Activated CD4-positive, alpha-beta T cell treated with anti-CD3 and anti-CD28 coated beads, Interleukin-2, amount 10 ng/mL, durations not matched to agents 7 days and 5 days (primary cell): ENCODE data around the gene MCM10. TPM values are rescaled to one million over a fixed set of nuclear protein-coding genes. Genes with fewer than 3 reads are reported as not detected.
"Not testable (repeated sequence)": the region's sequence is repeated elsewhere in the genome, so short reads cannot be mapped to it uniquely, and the experiment has no call there.

Source experiments
- CTCF ChIA-PET: fragments of 350-600 bp; sonication (Branson Sonifier 250); formaldehyde crosslinking; loops from one replicate; lab custom pipeline; 2021; ENCODE audit warnings: antibody characterized with exemption; lab: Charles Lee
- POLR2A ChIA-PET: fragments of 350-600 bp; sonication (Branson Sonifier 250); formaldehyde crosslinking; loops from one replicate; lab custom pipeline; 2021; ENCODE audit warnings: antibody characterized with exemption; lab: Charles Lee
- DNase-seq: peaks from one replicate; pipeline ENCODE4 v3.0.0-alpha.2; 2020
- H3K27ac Mint-ChIP-seq: one replicate; pipeline ENCODE4 v1.8.0; 2021; ENCODE audit warnings: mild to moderate bottlenecking, moderate library complexity, mixed read lengths
- H3K27me3 Mint-ChIP-seq: one replicate; pipeline ENCODE4 v1.8.0; 2021; ENCODE audit warnings: mixed read lengths
- H3K36me3 Mint-ChIP-seq: one replicate; pipeline ENCODE4 v1.8.0; 2021; ENCODE audit warnings: low read depth, mixed read lengths
- H3K4me1 Mint-ChIP-seq: one replicate; pipeline ENCODE4 v1.8.0; 2021; ENCODE audit warnings: mixed read lengths
- H3K4me3 Mint-ChIP-seq: one replicate; pipeline ENCODE4 v1.8.0; 2021; ENCODE audit warnings: mild to moderate bottlenecking, moderate library complexity, mixed read lengths
- H3K9me3 Mint-ChIP-seq: one replicate; pipeline ENCODE4 v1.8.0; 2021; ENCODE audit warnings: mixed read lengths
- total RNA-seq, 2 experiments: library from RNA; stranded (reverse); gene quantifications; one replicate each; pipeline ENCODE4 v1.2.3, GENCODE V29; 2021

MCM10 gene
- total RNA-seq, 2 experiments from 2014 or later: 57.4 to 65.4 TPM

DNA sequence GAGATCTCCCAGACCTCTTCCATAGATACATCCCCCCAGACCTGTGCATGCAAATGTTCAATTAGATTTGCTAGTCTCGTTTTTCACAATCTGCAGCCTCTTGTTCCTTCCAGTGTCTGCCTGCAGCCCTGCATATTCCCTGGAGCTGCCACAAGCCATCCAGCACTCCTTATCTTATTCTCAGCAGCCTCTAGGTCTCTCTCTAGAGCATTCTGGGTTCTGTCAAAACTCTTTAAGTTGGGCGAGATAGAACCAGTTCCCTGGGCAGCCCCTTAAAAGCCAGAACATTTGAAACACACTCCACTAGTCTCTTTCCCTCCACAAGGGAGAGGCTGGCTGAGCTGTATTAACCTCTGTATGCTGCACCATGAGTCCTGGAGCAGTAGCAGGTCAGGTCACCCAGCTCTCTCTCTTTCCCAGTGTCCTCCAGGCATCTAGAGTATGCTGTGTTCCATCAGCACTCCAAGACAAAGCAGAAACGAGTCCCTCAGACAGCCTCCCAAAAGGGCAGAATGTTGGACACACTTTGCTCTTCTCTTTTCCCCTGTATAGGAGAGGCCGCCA lies 20.6 kb upstream of the MCM10 start:
- Mint-ChIP-seq H3K4me3 (no peak overlapping the region), H3K9me3 (peaks cover 7% of the 10 kb centered on the region), H3K4me1 (no peaks in the 10 kb centered on the region), H3K36me3 (peaks cover 69% of the 10 kb centered on the region), H3K27ac (no peak overlapping the region), H3K27me3 (no peaks in the 10 kb centered on the region)
- POLR2A ChIA-PET: no interaction called here
- no peak for DNase-seq
- CTCF ChIA-PET: no interaction called here

DNA sequence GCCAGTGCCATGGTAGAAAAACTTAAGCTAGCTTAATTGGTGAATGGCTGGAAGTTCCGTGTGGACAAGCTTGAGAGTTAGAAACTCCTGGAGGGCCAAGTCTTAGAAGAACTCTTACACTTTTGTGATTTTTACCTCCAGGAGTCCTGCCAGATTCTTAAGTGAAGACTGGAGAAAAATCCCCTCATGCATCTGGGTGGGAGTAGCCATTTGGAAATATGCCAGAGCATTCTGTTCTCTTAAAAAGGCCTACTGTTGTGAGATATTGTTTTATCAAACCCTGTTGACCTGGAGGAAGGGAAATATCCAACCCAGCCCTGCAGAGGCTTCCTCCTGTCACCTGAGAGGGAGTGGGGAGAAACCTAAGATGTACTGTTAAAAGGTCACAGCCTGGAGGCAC lies 17.6 kb upstream of the MCM10 start:
- DNase-seq: no peak
- Mint-ChIP-seq H3K4me1 (peaks cover 3% of the 10 kb centered on the region), H3K4me3 (no peak overlapping the region), H3K27me3 (no peaks in the 10 kb centered on the region), H3K27ac (no peak overlapping the region), H3K9me3 (peaks cover 12% of the 10 kb centered on the region), H3K36me3 (peaks cover 48% of the 10 kb centered on the region)
- ChIA-PET CTCF (interaction anchor here (0.7 to 0.9 kb wide), 3 partner anchors 15 to 158 kb away, joined by 3 to 6 read pairs (median 3); no protein-coding TSS in a partner anchor), POLR2A (no interaction called here)

DNA sequence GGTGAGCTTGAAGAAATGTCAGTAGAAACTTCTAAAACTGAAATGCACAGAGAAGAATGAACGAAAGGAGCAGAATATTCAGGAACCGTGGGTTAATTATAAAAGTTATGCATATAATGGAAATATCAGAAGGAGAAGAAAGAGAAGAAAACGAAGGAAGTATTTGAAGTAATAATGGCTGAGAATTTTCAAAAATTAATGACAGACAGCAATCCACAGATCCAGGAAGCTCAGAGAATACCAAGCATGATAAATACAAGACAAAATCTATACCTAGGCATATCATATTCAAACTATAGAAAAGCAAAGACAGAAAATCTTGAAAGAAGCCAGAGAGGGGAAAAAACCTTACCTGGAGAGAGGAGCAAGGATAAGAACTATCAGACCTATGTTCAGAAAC lies 16.5 kb upstream of the MCM10 start:
- Mint-ChIP-seq H3K9me3 (peaks cover 12% of the 10 kb centered on the region), H3K36me3 (peaks cover 46% of the 10 kb centered on the region), H3K27ac (no peak overlapping the region), H3K4me3 (no peak overlapping the region), H3K27me3 (no peaks in the 10 kb centered on the region), H3K4me1 (peaks cover 3% of the 10 kb centered on the region)
- CTCF ChIA-PET: no interaction called here
- DNase-seq: no peak
- POLR2A ChIA-PET: no interaction called here

DNA sequence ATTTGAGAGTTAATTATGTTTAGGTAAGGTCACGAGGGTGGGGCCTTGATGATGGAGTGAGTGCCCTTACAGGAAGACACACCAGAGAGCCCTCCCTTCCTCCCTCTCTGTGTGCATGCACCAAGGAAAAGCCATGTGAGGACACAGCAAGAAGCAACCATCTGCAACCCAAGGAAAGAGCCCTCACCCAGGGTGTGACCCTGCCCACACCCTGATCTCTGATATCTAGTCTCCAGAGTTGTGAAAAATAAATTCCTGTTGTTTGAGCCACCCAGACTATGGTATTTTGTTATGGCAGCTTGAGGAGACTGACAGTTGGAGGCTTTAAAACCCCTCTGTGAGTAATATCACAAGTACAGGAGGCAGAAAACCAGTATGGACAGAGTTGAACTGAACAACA lies 15.0 kb upstream of the MCM10 start:
- POLR2A ChIA-PET: no interaction called here

DNA sequence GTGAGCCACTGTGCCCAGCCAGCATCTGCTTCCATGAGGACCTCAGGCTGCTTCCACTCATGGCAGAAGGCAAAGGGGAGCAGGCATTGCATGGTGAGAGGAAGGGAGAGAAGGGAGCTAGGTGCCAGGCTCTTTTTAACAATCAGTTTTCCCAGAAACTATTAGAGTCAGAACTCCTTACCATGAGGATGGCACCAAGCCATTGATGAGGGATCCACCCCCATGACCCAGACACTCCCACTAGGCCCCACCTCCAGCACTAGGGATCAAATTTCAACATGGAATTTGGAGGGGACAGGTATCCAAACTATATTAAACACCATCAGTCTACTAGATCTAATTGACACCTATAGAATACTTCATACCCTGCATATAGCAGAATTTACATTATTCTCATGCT lies 14.2 kb upstream of the MCM10 start:
- H3K36me3 Mint-ChIP-seq: peaks cover 26% of the 10 kb centered on the region
- H3K4me3 Mint-ChIP-seq: no peak overlapping the region
- H3K9me3 Mint-ChIP-seq: peaks cover 12% of the 10 kb centered on the region
- CTCF ChIA-PET: interaction anchor here (1.0 to 2.0 kb wide), 2 partner anchors 15 to 38 kb away, joined by 3 to 6 read pairs; partner anchors contain the start of gene MCM10
- H3K4me1 Mint-ChIP-seq: peaks cover 3% of the 10 kb centered on the region
- DNase-seq: no peak
- POLR2A ChIA-PET: no interaction called here
- H3K27me3 Mint-ChIP-seq: no peaks in the 10 kb centered on the region
- no peak overlapping the region for H3K27ac Mint-ChIP-seq

More for the DNA sequence above, 15.0 kb upstream of the MCM10 start:
- Mint-ChIP-seq H3K36me3 (peaks cover 31% of the 10 kb centered on the region), H3K27me3 (no peaks in the 10 kb centered on the region), H3K27ac (no peak overlapping the region), H3K4me3 (no peak overlapping the region), H3K4me1 (peaks cover 3% of the 10 kb centered on the region), H3K9me3 (peaks cover 12% of the 10 kb centered on the region)
- CTCF ChIA-PET: interaction anchor here (2.0 kb wide), 1 partner anchor 15 kb away, joined by 6 read pairs; the partner anchor contains the start of gene MCM10
- DNase-seq: no peak

DNA sequence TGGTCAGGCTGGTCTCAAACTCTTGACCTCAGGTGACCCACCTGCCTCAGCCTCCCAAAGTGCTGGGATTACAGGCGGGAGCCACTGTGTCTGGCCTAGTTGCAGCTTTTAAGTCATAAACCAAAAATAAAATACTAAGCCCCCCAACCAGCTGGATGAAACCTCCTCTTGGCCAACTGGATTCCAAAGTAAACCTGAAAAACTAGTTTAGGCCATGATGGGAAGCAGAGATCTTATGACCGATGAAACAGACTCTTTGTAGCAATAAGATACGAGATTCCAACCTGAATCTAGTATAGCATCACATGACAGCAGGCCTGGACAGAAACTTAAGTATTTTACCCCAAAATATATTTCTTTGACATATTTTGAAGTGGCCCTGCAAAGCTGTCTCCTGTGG lies 9.1 kb upstream of the MCM10 start:
- no peaks in the 10 kb centered on the region for H3K36me3 Mint-ChIP-seq
- H3K27ac Mint-ChIP-seq: no peak overlapping the region
- CTCF ChIA-PET: interaction anchor here (1.8 kb wide), 1 partner anchor 10 kb away, joined by 5 read pairs; the partner anchor contains the start of gene MCM10
- no peak for DNase-seq
- H3K4me3 Mint-ChIP-seq: no peak overlapping the region
- H3K27me3 Mint-ChIP-seq: no peaks in the 10 kb centered on the region
- H3K4me1 Mint-ChIP-seq: peaks cover under 1% of the 10 kb centered on the region
- H3K9me3 Mint-ChIP-seq: no peaks in the 10 kb centered on the region
- POLR2A ChIA-PET: no interaction called here

DNA sequence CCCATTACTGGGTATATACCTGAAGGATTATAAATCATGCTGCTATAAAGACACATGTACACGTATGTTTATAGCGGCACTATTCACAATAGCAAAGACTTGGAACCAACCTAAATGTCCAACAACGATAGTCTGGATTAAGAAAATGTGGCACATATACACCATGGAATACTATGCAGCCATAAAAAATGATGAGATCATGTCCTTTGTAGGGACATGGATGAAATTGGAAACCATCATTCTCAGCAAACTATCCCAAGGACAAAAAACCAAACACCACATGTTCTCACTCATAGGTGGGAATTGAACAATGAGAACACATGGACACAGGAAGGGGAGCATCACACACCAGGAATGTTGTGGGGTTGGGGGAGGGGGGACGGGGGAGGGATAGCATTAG lies 5.5 kb upstream of the MCM10 start:
- H3K27me3 Mint-ChIP-seq, H3K4me1 Mint-ChIP-seq, H3K27ac Mint-ChIP-seq, POLR2A ChIA-PET, H3K4me3 Mint-ChIP-seq, CTCF ChIA-PET, H3K36me3 Mint-ChIP-seq, DNase-seq, H3K9me3 Mint-ChIP-seq: not testable (repeated sequence)

DNA sequence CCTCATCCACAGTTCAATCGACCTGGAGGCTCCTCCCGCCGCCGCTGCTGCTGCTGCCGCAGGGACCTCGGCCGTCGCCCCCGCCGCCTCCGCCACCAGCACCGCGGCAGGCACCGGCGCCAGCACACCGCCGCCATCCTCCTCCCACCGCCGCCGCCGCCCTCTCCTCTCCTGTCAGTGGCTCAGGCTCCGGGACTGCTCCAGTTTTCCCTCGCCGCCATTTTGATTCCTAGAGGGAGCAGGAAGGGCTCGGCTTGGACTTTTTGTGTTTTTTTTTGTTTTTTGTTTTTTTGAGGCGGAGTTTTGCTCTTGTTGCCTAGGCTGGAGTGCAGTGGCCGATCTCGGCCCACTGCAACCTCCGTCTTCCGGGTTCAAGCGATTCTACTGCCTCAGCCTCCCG lies 3.0 kb upstream of the MCM10 start:
- no peaks in the 10 kb centered on the region for H3K27me3 Mint-ChIP-seq
- H3K4me3 Mint-ChIP-seq: peak overlapping the region; percentile 61
- peaks cover 27% of the 10 kb centered on the region for H3K4me1 Mint-ChIP-seq
- CTCF ChIA-PET: interaction anchor here (0.6 to 1.3 kb wide), 2 partner anchors 15 to 39 kb away, joined by 3 to 6 read pairs; no protein-coding TSS in a partner anchor
- H3K36me3 Mint-ChIP-seq: peaks cover 7% of the 10 kb centered on the region
- peak overlapping the region; percentile 85 for H3K27ac Mint-ChIP-seq
- no peaks in the 10 kb centered on the region for H3K9me3 Mint-ChIP-seq
- DNase-seq: peak; percentile 30
- POLR2A ChIA-PET: interaction anchor here (0.5 kb wide), 1 partner anchor 146 kb away, joined by 6 read pairs; no protein-coding TSS in a partner anchor

DNA sequence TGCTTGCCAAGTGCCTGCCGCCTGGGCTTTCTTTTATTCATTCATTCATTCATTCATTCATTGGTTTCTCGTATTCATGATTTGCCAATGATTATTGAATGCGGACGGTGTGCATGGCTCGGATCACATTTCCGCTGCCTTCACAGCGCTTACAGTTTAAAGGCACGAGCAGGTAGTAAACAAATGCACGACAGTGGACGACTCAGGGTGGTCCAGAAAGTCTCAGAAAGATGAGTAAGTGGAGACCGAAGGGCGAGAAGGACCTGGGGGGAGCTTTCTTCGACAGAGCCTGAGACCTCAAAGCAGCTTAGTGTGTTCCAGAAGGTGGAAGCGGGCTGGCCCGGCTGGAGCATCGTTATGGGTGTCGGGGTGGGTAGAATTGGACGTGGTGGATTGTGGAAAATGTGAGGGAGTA lies 506 bp downstream of the MCM10 start:
- Mint-ChIP-seq H3K27ac (peak overlapping the region; percentile 90), H3K36me3 (peaks cover 19% of the 10 kb centered on the region), H3K27me3 (no peaks in the 10 kb centered on the region), H3K4me3 (peak overlapping the region; percentile 92), H3K9me3 (no peaks in the 10 kb centered on the region), H3K4me1 (peaks cover 46% of the 10 kb centered on the region)
- DNase-seq: peak; percentile 31
- POLR2A ChIA-PET: no interaction called here
- CTCF ChIA-PET: interaction anchor here (0.6 to 3.2 kb wide), 14 partner anchors 9 to 555 kb away, joined by 3 to 17 read pairs (median 5); partner anchors contain the start of gene OPTN

DNA sequence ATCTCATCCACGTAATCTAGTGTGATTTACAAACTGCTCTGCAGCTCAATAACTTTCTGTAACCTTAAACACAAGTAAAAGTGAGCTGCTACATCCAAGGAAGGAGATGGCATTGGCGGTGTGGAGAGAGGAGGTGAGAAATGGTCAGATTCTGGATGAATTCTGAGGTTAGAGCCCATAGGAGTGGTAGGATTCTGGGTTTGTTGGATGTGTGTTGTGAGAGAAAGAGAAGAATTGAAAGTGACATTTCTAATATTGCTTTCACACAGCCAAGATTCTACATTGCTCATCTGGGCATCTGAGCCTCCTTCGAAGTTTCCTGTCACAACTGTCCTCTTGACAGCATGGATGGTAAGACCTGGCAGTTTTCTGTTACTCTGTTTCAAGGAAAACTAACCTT lies 2.5 kb downstream of the MCM10 start:
- no peaks in the 10 kb centered on the region for H3K27me3 Mint-ChIP-seq
- H3K9me3 Mint-ChIP-seq: no peaks in the 10 kb centered on the region
- peaks cover 45% of the 10 kb centered on the region for H3K4me1 Mint-ChIP-seq
- H3K27ac Mint-ChIP-seq: no peak overlapping the region
- ChIA-PET POLR2A (no interaction called here), CTCF (interaction anchor here (1.4 kb wide), 1 partner anchor 136 kb away, joined by 3 read pairs; the partner anchor contains the start of gene PHYH)
- H3K36me3 Mint-ChIP-seq: peaks cover 28% of the 10 kb centered on the region
- H3K4me3 Mint-ChIP-seq: peak overlapping the region; percentile 18
- DNase-seq: no peak

DNA sequence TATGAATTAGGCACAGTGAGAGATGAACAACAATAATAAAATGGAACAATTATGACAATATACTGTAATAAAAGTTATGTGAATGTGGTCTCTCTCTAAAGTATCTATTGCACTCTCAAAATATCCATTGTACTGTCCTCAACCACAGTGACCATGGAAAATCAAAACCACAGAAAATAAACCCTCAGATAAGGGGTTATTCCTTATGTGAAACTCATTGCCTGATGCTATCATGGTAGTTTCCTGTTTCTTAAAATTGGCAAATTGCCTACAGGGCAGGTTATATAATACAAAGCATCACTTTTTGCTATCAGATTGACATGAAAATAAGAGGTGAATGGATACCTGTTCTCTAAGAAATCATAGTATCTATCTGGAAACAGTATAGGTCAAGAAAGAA lies 3.8 kb downstream of the MCM10 start:
- peaks cover 30% of the 10 kb centered on the region for H3K36me3 Mint-ChIP-seq
- no peak overlapping the region for H3K27ac Mint-ChIP-seq
- ChIA-PET POLR2A (no interaction called here), CTCF (no interaction called here)
- no peak for DNase-seq
- no peak overlapping the region for H3K4me3 Mint-ChIP-seq
- no peaks in the 10 kb centered on the region for H3K9me3 Mint-ChIP-seq
- H3K27me3 Mint-ChIP-seq: no peaks in the 10 kb centered on the region
- H3K4me1 Mint-ChIP-seq: peaks cover 43% of the 10 kb centered on the region

DNA sequence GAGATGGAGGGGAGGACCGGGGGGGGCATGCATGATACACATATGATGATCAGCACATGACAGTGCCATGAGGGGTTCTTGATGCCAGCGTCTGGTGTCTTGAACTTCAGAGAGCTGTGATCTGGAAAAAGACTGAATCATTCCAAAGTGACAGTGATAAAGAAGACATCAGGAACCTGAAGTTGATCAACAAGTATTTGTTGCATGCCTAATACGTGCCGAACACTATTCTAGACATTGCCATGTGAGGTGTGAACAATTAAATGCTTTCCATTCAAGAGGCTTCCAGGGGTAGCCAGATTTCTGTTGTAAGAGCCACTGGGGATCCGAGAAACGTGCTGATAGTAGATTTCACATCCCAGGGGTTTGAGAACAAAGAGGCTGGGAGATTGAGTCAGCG lies 6.2 kb downstream of the MCM10 start:
- no peak for DNase-seq
- H3K36me3 Mint-ChIP-seq: peaks cover 37% of the 10 kb centered on the region
- H3K27ac Mint-ChIP-seq: no peak overlapping the region
- no peaks in the 10 kb centered on the region for H3K9me3 Mint-ChIP-seq
- no peaks in the 10 kb centered on the region for H3K27me3 Mint-ChIP-seq
- peaks cover 24% of the 10 kb centered on the region for H3K4me1 Mint-ChIP-seq
- POLR2A ChIA-PET: no interaction called here
- CTCF ChIA-PET: interaction anchor here (0.5 to 1.5 kb wide), 3 partner anchors 39 to 789 kb away, joined by 3 to 4 read pairs (median 3); no protein-coding TSS in a partner anchor
- H3K4me3 Mint-ChIP-seq: no peak overlapping the region

DNA sequence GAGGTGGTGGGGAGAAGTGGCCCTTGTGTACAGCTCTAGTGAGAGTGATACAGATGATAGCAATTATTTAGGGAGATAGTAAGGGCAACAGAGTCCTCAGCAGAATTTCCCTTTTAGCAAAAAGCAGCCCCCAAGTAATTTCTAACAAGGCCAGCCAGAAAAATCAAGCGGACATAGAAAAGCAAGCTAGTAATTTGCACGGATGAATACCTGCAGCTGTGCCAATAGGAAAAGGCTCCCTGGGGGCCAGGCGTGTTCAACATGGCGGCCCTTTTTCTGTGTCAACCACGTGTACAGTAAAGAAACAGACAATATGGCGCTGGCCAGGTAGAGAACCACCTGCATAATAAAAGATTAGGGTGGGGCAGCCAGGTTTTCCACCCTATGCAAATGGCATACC lies 7.4 kb downstream of the MCM10 start:
- peaks cover 15% of the 10 kb centered on the region for H3K4me1 Mint-ChIP-seq
- DNase-seq: no peak
- ChIA-PET POLR2A (no interaction called here), CTCF (interaction anchor here (0.7 to 1.6 kb wide), 2 partner anchors 11 to 37 kb away, joined by 3 read pairs; no protein-coding TSS in a partner anchor)
- H3K27ac Mint-ChIP-seq: no peak overlapping the region
- no peaks in the 10 kb centered on the region for H3K27me3 Mint-ChIP-seq
- H3K36me3 Mint-ChIP-seq: peaks cover 42% of the 10 kb centered on the region
- no peak overlapping the region for H3K4me3 Mint-ChIP-seq
- no peaks in the 10 kb centered on the region for H3K9me3 Mint-ChIP-seq
